Pancreas (tissue), 10 donors: ENCODE data around the gene RGS7. TPM values are rescaled to one million over a fixed set of nuclear protein-coding genes. Genes with fewer than 3 reads are reported as not detected.

Source experiments
- ATAC-seq, 4 donors: fragments of 200-7000 bp; cut with Tn5 transposase; one replicate each; pipeline versions ENCODE4 v1.8.0 to v1.9.1; 2020; ENCODE audit warnings: mild to moderate bottlenecking in 4 of 4, moderate library complexity in 4 of 4
- DNase-seq, 6 donors: peaks; one replicate each; pipeline ENCODE4 v3.0.0-alpha.2; 2020
- FAIRE-seq: peaks from 2 replicates; lab custom pipeline; 2012; peaks lifted over from hg19 to GRCh38; lab: Jason Lieb, UNC
- H3K27ac ChIP-seq, 4 donors: fragments of 200-600 bp; sonication (generic); 1 replicate in 3 of 4; 2 replicates in 1 of 4; pipeline versions ENCODE4 v1.5.0 to v1.8.0; 2020
- H3K27me3 ChIP-seq, 4 donors: fragments of 200-600 bp; one replicate each; pipeline ENCODE4 v1.8.0; 2021
- H3K36me3 ChIP-seq, 3 donors: fragments of 200-600 bp; sonication (generic) in 1 of 3; one replicate each; pipeline versions ENCODE4 v1.5.0 to v1.8.0; 2020 to 2021
- H3K4me1 ChIP-seq, 3 donors: fragments of 200-600 bp; one replicate each; pipeline ENCODE4 v1.8.0; 2021
- H3K4me3 ChIP-seq, 4 donors: fragments of 200-600 bp; sonication (generic) in 2 of 4; one replicate each; pipeline versions ENCODE4 v1.5.0 to v1.8.0; 2020 to 2021
- H3K9me3 ChIP-seq, 4 donors: fragments of 200-600 bp; one replicate each; pipeline ENCODE4 v1.8.0; 2021
- CTCF ChIP-seq, 4 donors: fragments of 200-600 bp; sonication (generic) in 3 of 4; IDR thresholded peaks; one replicate each; pipeline versions ENCODE4 v1.5.0 to v1.8.0; 2021; ENCODE audit warnings: antibody characterized with exemption in 4 of 4
- WGBS, 2 donors: extraction: QIAGEN DNeasy Blood & Tissue Kit; methylation state at CpG; one replicate each; pipeline ENCODE4 v1.1.7; 2013; 5-methylcytosine and 5-hydroxymethylcytosine counted together
- intact Hi-C, 3 donors: fragments of 100-400 bp; cut with DNase I; formaldehyde crosslinking; loops; one replicate each; pipeline versions ENCODE4 v1.11.1 to v1.14.2; 2022
- polyA plus RNA-seq, 2 donors: library from polyadenylated mRNA; stranded (reverse); fragments of 200-250 nt; gene quantifications; one replicate each; pipeline ENCODE4 v1.2.3, GENCODE V29; 2013
- total RNA-seq, 6 donors: library from RNA; stranded (reverse); fragmentation: NEBNext Ultra II Directional in 4 of 6; extraction: Animal tissue kit (Norgen Biotek cat#: 25700) in 4 of 6; gene quantifications; one replicate each; pipeline versions ENCODE4 v1.2.1 to v1.2.4, GENCODE V29; 2021 to 2023
- donor health status: healthy with polysubstance abuse.
- donor health status: DM: no; HTN: no; CAD: no; lungs with moderate emphysema.
- donor health status: DM: no; HTN: no; CAD: no.
- donor health status: control.
- donor health status: control.
- donor health status: Bipolar disorder and iron deficiency.
- donor health status: DM: yes; HTN: yes; CAD: no.
- donor health status: DM: no; HTN: no; CAD: no.
- donor health status: DM: no; HTN: no; CAD: no.
- donor health status: DM: yes; HTN: yes; CAD: no.

Gene RGS7
- total and polyA plus RNA-seq, 8 donors: 0.08 to 4.2 (median 0.33) TPM

DNA sequence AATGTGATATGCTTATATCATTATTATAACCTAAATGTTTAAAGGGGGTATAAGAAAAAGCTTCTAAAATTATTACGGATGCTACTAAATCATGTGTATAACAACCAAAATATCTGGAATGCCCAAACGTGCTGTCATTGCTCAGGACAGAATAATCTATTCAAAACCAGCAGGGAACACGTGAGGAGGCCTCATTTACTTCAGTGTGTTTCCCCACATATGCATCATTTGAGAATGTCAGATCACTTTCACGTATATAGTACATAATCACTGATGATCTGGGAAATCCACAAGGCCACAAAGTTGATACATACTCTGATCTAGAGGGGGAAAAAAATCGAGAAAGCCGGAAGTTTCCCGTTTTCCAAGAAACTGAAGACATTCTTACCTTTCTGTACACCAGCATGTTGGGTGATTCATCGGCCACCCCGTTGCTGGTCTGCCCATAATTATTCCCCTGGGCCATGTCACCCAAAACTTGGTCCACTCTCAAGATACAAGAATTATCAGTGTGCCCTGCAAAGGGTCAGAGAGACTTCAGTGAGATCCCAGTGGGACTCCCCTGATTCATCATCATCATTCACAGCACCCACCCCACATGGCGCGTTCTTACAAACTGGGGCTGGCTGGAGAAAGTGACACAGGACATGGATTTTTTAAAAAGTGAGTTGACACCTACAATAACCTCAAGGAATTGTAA lies 1.5 kb downstream of the RGS7 start:
- Histone ChIP-seq H3K9me3 (no peaks in the 10 kb centered on the region), H3K4me1 (no peaks in the 10 kb centered on the region), H3K27ac (no peak overlapping the region), H3K27me3 (no peaks in the 10 kb centered on the region), H3K36me3 (no peaks in the 10 kb centered on the region), H3K4me3 (no peak overlapping the region)
- ATAC-seq: no peak
- TF ChIP-seq CTCF (IDR thresholded peaks at IDR 0.05): no peak
- 74 to 81% methylated on average over 11 of the region's 11 CpGs for WGBS, 2 donors
- DNase-seq: no peak
- no peak for FAIRE-seq
- intact Hi-C loops: no loop called here

GRCh38 chr1:241352401-241352800 lies 4.6 kb downstream of the RGS7 start:
- no peak overlapping the region for H3K4me3 ChIP-seq
- DNase-seq (no peak), FAIRE-seq (no peak), ATAC-seq (no peak)
- intact Hi-C loops: no loop called here
- no peaks in the 10 kb centered on the region for H3K27me3 ChIP-seq
- WGBS, 2 donors: 72 to 88% methylated on average over 2 of the region's 2 CpGs
- H3K9me3 ChIP-seq: no peaks in the 10 kb centered on the region
- no peaks in the 10 kb centered on the region for H3K36me3 ChIP-seq
- no peaks in the 10 kb centered on the region for H3K4me1 ChIP-seq
- TF ChIP-seq CTCF (IDR thresholded peaks at IDR 0.05): no peak
- no peak overlapping the region for H3K27ac ChIP-seq

- Histone ChIP-seq H3K9me3 (no peaks in the 10 kb centered on the region), H3K27me3 (no peaks in the 10 kb centered on the region), H3K4me1 (no peaks in the 10 kb centered on the region), H3K4me3 (no peak overlapping the region), H3K27ac (no peak overlapping the region), H3K36me3 (no peaks in the 10 kb centered on the region)
- 50 to 64% methylated on average over 3 of the region's 3 CpGs for WGBS, 2 donors
- intact Hi-C loops: no loop called here
- TF ChIP-seq CTCF (IDR thresholded peaks at IDR 0.05): no peak
- FAIRE-seq (no peak), DNase-seq (no peak), ATAC-seq (no peak)
These were observed 5.2 kb downstream of the RGS7 start for GRCh38 chr1:241351841-241352240.

- Histone ChIP-seq H3K4me1 (no peaks in the 10 kb centered on the region), H3K4me3 (no peak overlapping the region), H3K27ac (no peak overlapping the region), H3K9me3 (no peaks in the 10 kb centered on the region), H3K36me3 (no peaks in the 10 kb centered on the region), H3K27me3 (no peaks in the 10 kb centered on the region)
- intact Hi-C loops: no loop called here
- FAIRE-seq: no peak
- no peak for DNase-seq
- WGBS, 2 donors: 36 to 42% methylated on average over 2 of the region's 2 CpGs
- TF ChIP-seq CTCF (IDR thresholded peaks at IDR 0.05): no peak
- no peak for ATAC-seq
These were observed 13.0 kb downstream of the RGS7 start for GRCh38 chr1:241343956-241344355.

GRCh38 chr1:241336335-241336734 lies 20.7 kb downstream of the RGS7 start:
- Histone ChIP-seq H3K4me1 (no peaks in the 10 kb centered on the region), H3K27me3 (no peaks in the 10 kb centered on the region), H3K36me3 (no peaks in the 10 kb centered on the region), H3K27ac (no peak overlapping the region), H3K9me3 (no peaks in the 10 kb centered on the region), H3K4me3 (no peak overlapping the region)
- no peak for ATAC-seq
- DNase-seq: no peak
- WGBS, 2 donors: 36 to 57% methylated on average over 1 of the region's 1 CpG
- intact Hi-C loops: no loop called here
- TF ChIP-seq CTCF (IDR thresholded peaks at IDR 0.05): no peak
- FAIRE-seq: no peak
